H9 (cell line): Measurements from ENCODE around the gene GFPT2. TPM values are rescaled to one million over a fixed set of nuclear protein-coding genes. Genes with fewer than 3 reads are reported as not detected.

Source experiments
- DNase-seq: peaks from one replicate; pipeline ENCODE4 v3.0.0-alpha.2; 2017
- H2AFZ ChIP-seq: one replicate; pipeline ENCODE4 v1.6.1; 2013; ENCODE audit warnings: mild to moderate bottlenecking, low read length, control low read depth, moderate library complexity
- H2AK5ac ChIP-seq: 2 replicates; pipeline ENCODE4 v1.6.1; 2013; ENCODE audit warnings: low read length, control low read depth, mixed read lengths; ENCODE audit not compliant: insufficient read length
- H2BK120ac ChIP-seq: one replicate; pipeline ENCODE4 v1.6.1; 2013; ENCODE audit warnings: low read depth, mild to moderate bottlenecking, low read length, control low read depth, inconsistent platforms; ENCODE audit not compliant: poor library complexity, severe bottlenecking
- H2BK12ac ChIP-seq: 2 replicates; pipeline ENCODE4 v1.6.1; 2013; ENCODE audit warnings: low read length, control low read depth, mixed read lengths, low read depth; ENCODE audit not compliant: insufficient read length
- H2BK15ac ChIP-seq: 2 replicates; pipeline ENCODE4 v1.6.1; 2013; ENCODE audit warnings: low read depth, low read length, control low read depth
- H2BK20ac ChIP-seq: one replicate; pipeline ENCODE4 v1.6.1; 2013; ENCODE audit warnings: low read depth, mild to moderate bottlenecking, low read length, control low read depth, inconsistent platforms; ENCODE audit not compliant: poor library complexity, severe bottlenecking
- H2BK5ac ChIP-seq: 2 replicates; pipeline ENCODE4 v1.6.1; 2013; ENCODE audit warnings: low read length, control low read depth, mixed read lengths; ENCODE audit not compliant: insufficient read length
- H3K14ac ChIP-seq: 2 replicates; pipeline ENCODE4 v1.6.1; 2013; ENCODE audit warnings: low read length, control low read depth; ENCODE audit not compliant: insufficient read depth
- H3K18ac ChIP-seq: 2 replicates; pipeline ENCODE4 v1.6.1; 2013; ENCODE audit warnings: low read depth, mild to moderate bottlenecking, mixed read lengths, low read length, control low read depth; ENCODE audit not compliant: insufficient read length
- H3K23ac ChIP-seq: 2 replicates; pipeline ENCODE4 v1.6.1; 2013; ENCODE audit warnings: low read length, control low read depth, mixed read lengths, low read depth; ENCODE audit not compliant: insufficient read length
- H3K23me2 ChIP-seq: 2 replicates; pipeline ENCODE4 v1.6.1; 2013; ENCODE audit warnings: low read depth, mild to moderate bottlenecking, mixed read lengths, low read length, control low read depth; ENCODE audit not compliant: insufficient read length, poor library complexity, severe bottlenecking
- H3K27ac ChIP-seq: 2 replicates; pipeline ENCODE4 v1.5.1; 2013; ENCODE audit warnings: low read length, control low read depth, mixed read lengths, low read depth; ENCODE audit not compliant: insufficient read length
- H3K27me3 ChIP-seq: 2 replicates; pipeline ENCODE4 v1.6.1; 2013; ENCODE audit warnings: low read length, control low read depth, inconsistent platforms; ENCODE audit not compliant: insufficient read depth
- H3K4ac ChIP-seq: 2 replicates; pipeline ENCODE4 v1.6.1; 2013; ENCODE audit warnings: low read depth, mild to moderate bottlenecking, control low read depth, inconsistent platforms, low read length, moderate library complexity
- H3K4me1 ChIP-seq: 2 replicates; pipeline ENCODE4 v1.6.1; 2013; ENCODE audit warnings: low read length, control low read depth, inconsistent platforms; ENCODE audit not compliant: insufficient read depth
- H3K4me2 ChIP-seq: 2 replicates; pipeline ENCODE4 v1.6.1; 2013; ENCODE audit warnings: low read length, control low read depth, mixed read lengths; ENCODE audit not compliant: insufficient read length, insufficient read depth
- H3K56ac ChIP-seq: 2 replicates; pipeline ENCODE4 v1.6.1; 2013; ENCODE audit warnings: low read depth, mild to moderate bottlenecking, mixed read lengths, low read length, control low read depth; ENCODE audit not compliant: insufficient read length
- H3K79me1 ChIP-seq: 2 replicates; pipeline ENCODE4 v1.6.1; 2013; ENCODE audit warnings: low read depth, mild to moderate bottlenecking, moderate library complexity, low read length, control low read depth, inconsistent platforms; ENCODE audit not compliant: insufficient read depth, poor library complexity, severe bottlenecking
- H3K79me2 ChIP-seq: 2 replicates; pipeline ENCODE4 v1.6.1; 2013; ENCODE audit warnings: low read length, control low read depth, inconsistent platforms; ENCODE audit not compliant: insufficient read depth
- H3K9ac ChIP-seq: 2 replicates; pipeline ENCODE4 v1.6.1; 2013; ENCODE audit warnings: low read length, control low read depth, mixed read lengths; ENCODE audit not compliant: insufficient read length; ENCODE audit errors: extremely low read depth
- H3K9me3 ChIP-seq: one replicate; pipeline ENCODE4 v1.6.1; 2013; ENCODE audit warnings: low read depth, low read length, inconsistent platforms; ENCODE audit not compliant: control insufficient read depth
- H3T11ph ChIP-seq: one replicate; pipeline ENCODE4 v1.6.1; 2013; ENCODE audit warnings: mild to moderate bottlenecking, low read length, control low read depth, inconsistent platforms
- H4K20me1 ChIP-seq: one replicate; pipeline ENCODE4 v1.6.1; 2013; ENCODE audit not compliant: control insufficient read depth, insufficient read length, insufficient read depth
- H4K5ac ChIP-seq: 2 replicates; pipeline ENCODE4 v1.6.1; 2013; ENCODE audit warnings: low read depth, mild to moderate bottlenecking, mixed read lengths, low read length, control low read depth; ENCODE audit not compliant: insufficient read length
- H4K8ac ChIP-seq: replicated peaks from 2 replicates; pipeline ENCODE4 v1.6.1; 2013; ENCODE audit warnings: low read length, control low read depth, mixed read lengths, low read depth; ENCODE audit not compliant: insufficient read length
- H4K91ac ChIP-seq: 2 replicates; pipeline ENCODE4 v1.6.1; 2013; ENCODE audit warnings: low read depth, mild to moderate bottlenecking, moderate library complexity, mixed read lengths, low read length, control low read depth; ENCODE audit not compliant: insufficient read length
- H3K27ac Mint-ChIP-seq, 3 experiments: 2 replicates in 2 of 3; 3 replicates in 1 of 3; pipeline ENCODE4 v1.8.0; 2020 to 2021; ENCODE audit warnings: mixed read lengths in 3 of 3, mild to moderate bottlenecking in 1 of 3, moderate library complexity in 1 of 3
- H3K27me3 Mint-ChIP-seq: 2 replicates; pipeline ENCODE4 v1.8.0; 2021; ENCODE audit warnings: low read depth, mild to moderate bottlenecking, moderate library complexity, mixed read lengths
- H3K36me3 Mint-ChIP-seq, 3 experiments: 2 replicates in 2 of 3; 3 replicates in 1 of 3; pipeline ENCODE4 v1.8.0; 2020 to 2021; ENCODE audit warnings: low read depth in 3 of 3, mixed read lengths in 3 of 3; ENCODE audit not compliant: insufficient read depth in 1 of 3
- H3K4me1 Mint-ChIP-seq, 2 experiments: 2 replicates each; pipeline ENCODE4 v1.8.0; 2020; ENCODE audit warnings: mixed read lengths in 2 of 2
- H3K4me3 Mint-ChIP-seq, 2 experiments: 2 replicates in 1 of 2; 3 replicates in 1 of 2; pipeline ENCODE4 v1.8.0; 2020 to 2021; ENCODE audit warnings: mild to moderate bottlenecking in 2 of 2, mixed read lengths in 2 of 2, moderate library complexity in 1 of 2
- H3K9me3 Mint-ChIP-seq, 2 experiments: 2 replicates in 1 of 2; 3 replicates in 1 of 2; pipeline ENCODE4 v1.8.0; 2020; ENCODE audit warnings: mild to moderate bottlenecking in 2 of 2, mixed read lengths in 2 of 2, moderate library complexity in 1 of 2
- CTCF ChIP-seq: fragments of 200-600 bp; sonication (generic); conservative IDR thresholded peaks from 3 replicates; pipeline ENCODE4 v1.8.0; 2021; ENCODE audit warnings: antibody characterized with exemption, mild to moderate bottlenecking
- WGBS: extraction: QIAGEN DNeasy Blood & Tissue Kit; methylation state at CpG from one replicate; pipeline ENCODE4 v1.1.7; 2013; ENCODE audit warnings: missing lambda C conversion rate, low lambda C conversion rate, mixed read lengths; ENCODE audit not compliant: insufficient read length; ENCODE audit errors: extremely low coverage; 5-methylcytosine and 5-hydroxymethylcytosine counted together
- total RNA-seq: library from RNA; stranded (reverse); gene quantifications from 2 replicates; pipeline ENCODE4 v1.2.1, GENCODE V29; 2021

The GFPT2 gene
- total RNA-seq, 1 experiment from 2014 or later = 89.8 TPM

GRCh38 chr5:180332051-180332517 is 21.1 kb downstream of the GFPT2 start:
- Histone ChIP-seq H3K79me1 (no peaks in the 10 kb centered on the region), H4K20me1 (no peaks in the 10 kb centered on the region), H3K56ac (no peak overlapping the region), H4K91ac (no peak overlapping the region), H3K9ac (no peak overlapping the region), H4K5ac (no peak overlapping the region), H2AK5ac (no peak overlapping the region), H2BK20ac (no peak overlapping the region), H3K23me2 (no peaks in the 10 kb centered on the region), H2AFZ (no peak overlapping the region), H2BK120ac (no peak overlapping the region), H3K18ac (no peak overlapping the region), H3K4me2 (no peak overlapping the region), H3K4me1 (peaks cover 7% of the 10 kb centered on the region), H3K23ac (no peak overlapping the region), H3K27ac (peak overlapping the region; percentile 91), H3K9me3 (no peaks in the 10 kb centered on the region), H2BK15ac (no peak overlapping the region), H3K79me2 (no peaks in the 10 kb centered on the region; the same call in 1 of the 2 replicates), H2BK12ac (no peak overlapping the region), H3T11ph (no peak overlapping the region), H3K4ac (no peak overlapping the region), H3K14ac (no peak overlapping the region), H4K8ac (no peak overlapping the region), H3K27me3 (no peaks in the 10 kb centered on the region), H2BK5ac (no peak overlapping the region)
- H3K27ac Mint-ChIP-seq = peak overlapping the region; percentile 90 to 100 (median 97)
- DNase-seq = peak; percentile 95
- peaks cover 82 to 90% (median 87%) of the 10 kb centered on the region in 3 experiments for H3K36me3 Mint-ChIP-seq
- H3K9me3 Mint-ChIP-seq = peaks cover 3 to 7% of the 10 kb centered on the region in 2 experiments; a peak in 3 of 5 replicates
- peak; percentile 58 for TF ChIP-seq CTCF
- H3K27me3 Mint-ChIP-seq = no peaks in the 10 kb centered on the region
- H3K4me3 Mint-ChIP-seq = peak overlapping the region in 1 of 2 experiments; percentile 29; a peak in 2 of 5 replicates
- WGBS = no CpG with 5 or more reads among the region's 13 CpGs
- H3K4me1 Mint-ChIP-seq = peaks cover 22 to 28% of the 10 kb centered on the region in 2 experiments
